Mesendoderm (in vitro differentiated cells): ENCODE measurements around the gene ERC2.

ENCODE experiments used
- DNase-seq: peaks from one replicate; pipeline ENCODE4 v3.0.0; 2013
- H2AK5ac ChIP-seq: 2 replicates; pipeline ENCODE4 v1.6.1; 2013; ENCODE audit warnings: low read length, inconsistent platforms
- H2BK120ac ChIP-seq: 2 replicates; pipeline ENCODE4 v1.6.1; 2013; ENCODE audit warnings: low read depth, mild to moderate bottlenecking, low read length, moderate library complexity, mixed read lengths
- H2BK15ac ChIP-seq: replicated peaks from 2 replicates; pipeline ENCODE4 v1.6.1; 2013; ENCODE audit warnings: low read depth, mild to moderate bottlenecking, moderate library complexity
- H2BK5ac ChIP-seq: 2 replicates; pipeline ENCODE4 v1.6.1; 2013; ENCODE audit warnings: low read length, inconsistent platforms
- H3K18ac ChIP-seq: 2 replicates; pipeline ENCODE4 v1.6.1; 2013; ENCODE audit warnings: mild to moderate bottlenecking, low read length, mixed read lengths
- H3K23ac ChIP-seq: one replicate; pipeline ENCODE4 v1.6.1; 2013; ENCODE audit warnings: low read length
- H3K27ac ChIP-seq: 2 replicates; pipeline ENCODE4 v1.5.1; 2013; ENCODE audit warnings: low read depth, mild to moderate bottlenecking, inconsistent platforms, low read length, moderate library complexity
- H3K27me3 ChIP-seq: 2 replicates; pipeline ENCODE4 v1.6.1; 2013; ENCODE audit warnings: low read length, control low read depth, mild to moderate bottlenecking, inconsistent platforms; ENCODE audit not compliant: insufficient read depth, poor library complexity
- H3K36me3 ChIP-seq: 2 replicates; pipeline ENCODE4 v1.6.1; 2013; ENCODE audit warnings: low read length, inconsistent platforms; ENCODE audit not compliant: control insufficient read depth, insufficient read depth
- H3K4ac ChIP-seq: one replicate; pipeline ENCODE4 v1.6.1; 2013; ENCODE audit warnings: low read depth, mild to moderate bottlenecking, low read length, moderate library complexity
- H3K4me1 ChIP-seq: 2 replicates; pipeline ENCODE4 v1.6.1; 2013; ENCODE audit warnings: low read depth, low read length, inconsistent platforms; ENCODE audit not compliant: control insufficient read depth
- H3K4me2 ChIP-seq: 2 replicates; pipeline ENCODE4 v1.6.1; 2013; ENCODE audit warnings: low read length
- H3K4me3 ChIP-seq: 2 replicates; pipeline ENCODE4 v1.5.1; 2013; ENCODE audit warnings: mild to moderate bottlenecking, low read length
- H3K56ac ChIP-seq: one replicate; pipeline ENCODE4 v1.6.1; 2013; ENCODE audit warnings: low read length
- H3K79me1 ChIP-seq: 2 replicates; pipeline ENCODE4 v1.6.1; 2013; ENCODE audit warnings: low read length, inconsistent platforms
- H3K79me2 ChIP-seq: 2 replicates; pipeline ENCODE4 v1.6.1; 2013; ENCODE audit warnings: mild to moderate bottlenecking, low read length; ENCODE audit not compliant: control insufficient read depth, insufficient read depth
- H3K9ac ChIP-seq: 2 replicates; pipeline ENCODE4 v1.6.1; 2013; ENCODE audit warnings: low read length, inconsistent platforms
- H4K5ac ChIP-seq: one replicate; pipeline ENCODE4 v1.6.1; 2013; ENCODE audit warnings: low read length
- H4K8ac ChIP-seq: one replicate; pipeline ENCODE4 v1.6.1; 2013; ENCODE audit warnings: low read depth, mild to moderate bottlenecking, control low read depth, low read length, moderate library complexity
- WGBS: extraction: QIAGEN DNeasy Blood & Tissue Kit; methylation state at CpG from one replicate; pipeline ENCODE4 v1.1.7; 2013; ENCODE audit warnings: low lambda C conversion rate, missing lambda C conversion rate; ENCODE audit not compliant: insufficient coverage; ENCODE audit errors: extremely low coverage; 5-methylcytosine and 5-hydroxymethylcytosine counted together

The ERC2 gene

GRCh38 chr3:56355570-56356185 is 112.6 kb downstream of the ERC2 start:
- H3K27ac ChIP-seq, result no peak overlapping the region
- H3K23ac ChIP-seq, result no peak overlapping the region
- peak; percentile 87 for DNase-seq
- no peak overlapping the region for H3K56ac ChIP-seq
- H3K4me1 ChIP-seq, result peaks cover 10% of the 10 kb centered on the region
- no peaks in the 10 kb centered on the region for H3K27me3 ChIP-seq
- H3K4me3 ChIP-seq, result no peak overlapping the region
- no peak overlapping the region for H4K5ac ChIP-seq
- H3K9ac ChIP-seq, result no peak overlapping the region
- H3K18ac ChIP-seq, result no peak overlapping the region
- H3K4ac ChIP-seq, result no peak overlapping the region
- H4K8ac ChIP-seq, result no peak overlapping the region
- no peaks in the 10 kb centered on the region for H3K36me3 ChIP-seq
- H2BK5ac ChIP-seq, result no peak overlapping the region
- no peaks in the 10 kb centered on the region for H3K79me1 ChIP-seq
- H2BK15ac ChIP-seq, result no peak overlapping the region
- no peak overlapping the region for H3K4me2 ChIP-seq
- H2BK120ac ChIP-seq, result no peak overlapping the region
- no peaks in the 10 kb centered on the region for H3K79me2 ChIP-seq
- H2AK5ac ChIP-seq, result no peak overlapping the region
- no CpG with 5 or more reads among the region's 7 CpGs for WGBS

- Histone ChIP-seq H3K27ac (no peak overlapping the region), H4K5ac (no peak overlapping the region), H3K36me3 (no peaks in the 10 kb centered on the region), H3K18ac (no peak overlapping the region), H4K8ac (no peak overlapping the region), H2AK5ac (no peak overlapping the region), H3K56ac (no peak overlapping the region), H3K4me1 (peaks cover 6% of the 10 kb centered on the region), H3K9ac (no peak overlapping the region), H3K4ac (no peak overlapping the region), H3K27me3 (no peaks in the 10 kb centered on the region), H3K4me2 (no peak overlapping the region), H2BK15ac (no peak overlapping the region), H2BK120ac (no peak overlapping the region), H3K23ac (no peak overlapping the region), H2BK5ac (no peak overlapping the region), H3K4me3 (no peak overlapping the region), H3K79me1 (no peaks in the 10 kb centered on the region), H3K79me2 (no peaks in the 10 kb centered on the region)
- no CpG with 5 or more reads among the region's 1 CpG for WGBS
- no peak for DNase-seq
Measured at GRCh38 chr3:56351537-56351936, 116.7 kb downstream of the ERC2 start.

DNA sequence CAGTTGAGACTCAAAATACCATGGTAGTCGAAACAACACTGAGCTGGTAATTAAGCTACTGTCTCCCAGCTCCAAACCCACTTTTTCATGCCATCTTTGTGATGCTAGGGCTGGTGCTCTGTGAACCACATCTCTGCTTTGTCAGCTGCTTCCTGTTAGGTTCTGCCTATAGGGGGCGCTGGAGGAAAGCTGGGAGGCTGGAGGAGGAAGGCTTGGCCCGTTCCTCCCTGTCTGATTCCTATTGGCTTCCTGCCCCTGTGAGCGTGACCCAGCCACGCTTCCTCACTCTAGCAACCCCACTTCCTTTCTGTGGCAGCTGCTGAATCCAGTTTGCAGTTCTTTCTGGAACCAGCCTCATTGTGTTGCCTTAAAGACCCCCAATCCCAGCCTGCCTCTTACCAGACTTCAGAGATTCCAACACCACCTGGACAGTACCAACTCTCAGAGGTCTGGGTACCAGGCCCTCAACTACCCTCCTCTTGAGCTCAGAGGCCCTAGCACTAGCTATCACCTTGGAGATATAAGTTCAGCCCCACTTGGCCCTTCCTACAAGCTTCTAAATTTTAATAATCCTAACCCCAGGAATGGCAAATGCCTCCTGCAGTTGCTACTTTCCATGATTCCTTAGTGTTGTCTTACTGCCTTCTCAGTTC is 120.9 kb downstream of the ERC2 start:
- no peak overlapping the region for H3K18ac ChIP-seq
- H3K4me2 ChIP-seq, result no peak overlapping the region
- no peak overlapping the region for H3K9ac ChIP-seq
- H3K79me2 ChIP-seq, result no peaks in the 10 kb centered on the region
- no peak overlapping the region for H3K56ac ChIP-seq
- no peak overlapping the region for H3K4ac ChIP-seq
- no peak overlapping the region for H4K8ac ChIP-seq
- no peaks in the 10 kb centered on the region for H3K4me1 ChIP-seq
- no peak overlapping the region for H4K5ac ChIP-seq
- H3K27ac ChIP-seq, result no peak overlapping the region
- H3K23ac ChIP-seq, result no peak overlapping the region
- no CpG with 5 or more reads among the region's 5 CpGs for WGBS
- no peak overlapping the region for H2AK5ac ChIP-seq
- no peaks in the 10 kb centered on the region for H3K79me1 ChIP-seq
- no peak overlapping the region for H2BK120ac ChIP-seq
- H3K27me3 ChIP-seq, result no peaks in the 10 kb centered on the region
- no peak overlapping the region for H2BK15ac ChIP-seq
- peak; percentile 89 for DNase-seq
- no peak overlapping the region for H2BK5ac ChIP-seq
- H3K4me3 ChIP-seq, result no peak overlapping the region
- no peaks in the 10 kb centered on the region for H3K36me3 ChIP-seq

DNA sequence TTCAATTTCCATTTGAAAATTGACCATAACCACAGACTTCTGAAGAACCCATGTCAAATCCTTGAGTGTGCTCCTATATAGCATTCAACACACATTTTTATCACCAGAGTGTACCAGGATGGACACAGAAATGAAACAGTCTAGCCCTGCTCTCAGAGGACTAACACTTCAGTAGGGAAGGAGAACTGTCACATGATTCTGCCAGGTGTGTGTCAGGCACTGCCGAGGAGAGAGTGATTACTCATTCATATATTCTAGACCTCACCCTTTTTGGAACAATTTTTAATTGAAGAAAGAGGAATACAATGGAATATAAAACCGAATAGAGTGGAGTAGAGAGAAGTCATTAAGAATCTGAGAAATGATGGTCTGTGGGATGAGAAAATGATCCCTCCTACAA is 125.8 kb downstream of the ERC2 start:
- Histone ChIP-seq H3K79me1 (no peaks in the 10 kb centered on the region), H3K4me1 (no peaks in the 10 kb centered on the region), H2BK15ac (no peak overlapping the region), H2BK120ac (no peak overlapping the region), H4K8ac (no peak overlapping the region), H4K5ac (no peak overlapping the region), H2BK5ac (no peak overlapping the region), H3K27me3 (no peaks in the 10 kb centered on the region), H3K23ac (no peak overlapping the region), H3K9ac (no peak overlapping the region), H3K18ac (no peak overlapping the region), H2AK5ac (no peak overlapping the region), H3K27ac (no peak overlapping the region), H3K56ac (no peak overlapping the region), H3K79me2 (no peaks in the 10 kb centered on the region), H3K4me3 (no peak overlapping the region), H3K4ac (no peak overlapping the region), H3K4me2 (no peak overlapping the region), H3K36me3 (no peaks in the 10 kb centered on the region)
- no CpG with 5 or more reads among the region's 2 CpGs for WGBS
- no peak for DNase-seq

DNA sequence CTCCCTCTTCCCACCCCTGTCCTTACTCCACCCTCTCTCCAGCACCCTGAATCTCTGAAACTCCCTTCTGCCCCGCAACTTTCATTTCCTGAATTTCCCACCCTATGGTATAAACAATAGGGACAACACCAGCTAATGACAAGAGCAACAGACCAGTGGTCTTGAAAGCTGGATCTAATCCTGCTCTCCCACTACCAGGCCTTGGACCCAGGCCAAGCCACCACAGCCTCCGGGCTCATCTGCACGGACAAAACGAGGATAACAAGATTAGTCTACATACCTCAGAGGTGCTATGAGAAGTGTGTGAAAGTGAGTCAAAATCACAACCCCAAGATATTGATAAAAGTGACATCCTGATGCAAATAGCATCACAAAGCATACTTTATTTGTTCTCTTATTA is 128.6 kb downstream of the ERC2 start:
- no CpG with 5 or more reads among the region's 4 CpGs for WGBS
- Histone ChIP-seq H3K18ac (no peak overlapping the region), H2BK5ac (no peak overlapping the region), H3K23ac (no peak overlapping the region), H3K79me2 (no peaks in the 10 kb centered on the region), H3K27me3 (no peaks in the 10 kb centered on the region), H2BK120ac (no peak overlapping the region), H2AK5ac (no peak overlapping the region), H3K4me3 (no peak overlapping the region), H3K9ac (no peak overlapping the region), H3K4me2 (no peak overlapping the region), H4K8ac (no peak overlapping the region), H3K56ac (no peak overlapping the region), H3K4ac (no peak overlapping the region), H2BK15ac (no peak overlapping the region), H4K5ac (no peak overlapping the region), H3K36me3 (no peaks in the 10 kb centered on the region), H3K4me1 (no peaks in the 10 kb centered on the region), H3K79me1 (no peaks in the 10 kb centered on the region), H3K27ac (no peak overlapping the region)
- DNase-seq, result peak; percentile 48

GRCh38 chr3:56339244-56339643 is 129.0 kb downstream of the ERC2 start:
- Histone ChIP-seq H2BK5ac (no peak overlapping the region), H3K79me2 (no peaks in the 10 kb centered on the region), H3K27ac (no peak overlapping the region), H3K4me2 (no peak overlapping the region), H3K4me3 (no peak overlapping the region), H3K4ac (no peak overlapping the region), H2BK120ac (no peak overlapping the region), H4K8ac (no peak overlapping the region), H3K27me3 (no peaks in the 10 kb centered on the region), H3K79me1 (no peaks in the 10 kb centered on the region), H2BK15ac (no peak overlapping the region), H3K9ac (no peak overlapping the region), H2AK5ac (no peak overlapping the region), H3K36me3 (no peaks in the 10 kb centered on the region), H3K56ac (no peak overlapping the region), H4K5ac (no peak overlapping the region), H3K4me1 (no peaks in the 10 kb centered on the region), H3K18ac (no peak overlapping the region), H3K23ac (no peak overlapping the region)
- no CpG with 5 or more reads among the region's 2 CpGs for WGBS
- no peak for DNase-seq
